NT2/D1 (cell line): ENCODE results near the gene FIGNL2.
A peak's percentile ranks its signal among the peaks of the same experiment; 100 is the strongest.

ENCODE experiments used
- DNase-seq: peaks from one replicate; pipeline ENCODE4 v3.0.0-alpha.2; 2011; ENCODE audit warnings: low read depth, low spot score
- H3K27me3 ChIP-seq: 2 replicates; pipeline ENCODE4 v1.6.0; 2011; ENCODE audit warnings: mild to moderate bottlenecking; ENCODE audit not compliant: insufficient read length, insufficient read depth
- H3K36me3 ChIP-seq: 2 replicates; pipeline ENCODE4 v1.6.1; 2011; ENCODE audit warnings: mild to moderate bottlenecking, low read length, mixed read lengths; ENCODE audit not compliant: insufficient read depth, insufficient read length
- H3K4me1 ChIP-seq: 2 replicates; pipeline ENCODE4 v1.5.1; 2011; ENCODE audit not compliant: insufficient read depth, insufficient read length
- H3K4me3 ChIP-seq: 2 replicates; pipeline ENCODE4 v1.5.1; 2011; ENCODE audit warnings: low read depth; ENCODE audit not compliant: insufficient read length
- H3K9ac ChIP-seq: 2 replicates; pipeline ENCODE4 v1.6.0; 2011; ENCODE audit warnings: low read depth; ENCODE audit not compliant: insufficient read length
- H3K9me3 ChIP-seq: 2 replicates; pipeline ENCODE4 v1.5.1; 2011; ENCODE audit warnings: mild to moderate bottlenecking, low read length; ENCODE audit not compliant: insufficient read depth
- SUZ12 ChIP-seq: IDR thresholded peaks from 2 replicates; pipeline ENCODE4 v1.6.1; 2011; ENCODE audit not compliant: insufficient read length, insufficient read depth; ENCODE audit errors: extremely low read depth
- YY1 ChIP-seq: IDR thresholded peaks from 2 replicates; pipeline ENCODE4 v1.6.1; 2011; ENCODE audit not compliant: insufficient read length, insufficient read depth
- ZNF274 ChIP-seq: IDR thresholded peaks from 2 replicates; pipeline ENCODE4 v1.6.1; 2011; ENCODE audit warnings: mild to moderate bottlenecking, low read depth, low read length

FIGNL2 gene

DNA sequence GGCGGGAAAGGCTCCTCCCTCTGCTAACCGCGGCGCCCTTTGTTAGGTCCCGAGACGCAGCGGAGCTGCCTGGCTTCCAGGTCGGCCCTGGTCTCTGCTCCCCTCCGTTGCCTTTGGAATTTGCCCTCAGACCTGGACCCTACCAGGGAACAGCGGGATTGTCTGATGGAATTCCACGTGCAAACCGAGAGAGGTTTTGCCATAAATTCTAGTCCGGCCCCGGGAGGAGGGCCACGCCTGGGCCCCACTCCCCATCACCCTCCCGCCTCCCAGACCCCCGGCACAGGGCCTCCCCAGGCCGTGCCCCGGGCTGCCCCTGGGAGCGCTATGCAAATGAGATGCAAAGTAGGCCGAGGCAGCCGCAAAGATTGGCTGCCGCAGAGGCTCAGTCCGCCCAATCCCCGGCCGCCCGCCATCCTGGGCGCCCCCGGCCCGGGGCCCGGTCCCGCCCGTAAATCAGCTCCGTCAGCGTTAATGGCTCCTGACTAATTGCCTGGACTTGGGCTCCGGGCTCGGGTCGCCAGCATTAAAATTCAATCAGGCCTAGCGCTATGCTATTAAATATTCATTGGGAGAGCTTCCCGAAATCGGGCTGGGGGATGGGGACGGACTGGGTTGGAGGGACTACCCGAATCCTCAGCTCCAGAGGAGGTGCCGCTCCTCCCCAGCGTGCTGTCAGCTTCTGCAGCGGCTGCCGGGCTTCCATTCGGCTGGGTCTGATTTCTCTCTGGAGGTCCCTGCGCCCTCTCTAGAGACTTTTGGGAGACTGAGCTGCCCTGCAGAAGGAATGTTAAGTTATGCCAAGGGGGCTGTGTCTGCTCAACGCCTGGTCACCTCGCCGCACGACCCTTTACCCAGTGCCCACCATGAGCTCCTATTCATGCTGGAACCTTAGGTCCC is 15.7 kb upstream of the FIGNL2 start:
- H3K9ac ChIP-seq = peak overlapping the region; percentile 90
- no peaks in the 10 kb centered on the region for H3K9me3 ChIP-seq
- H3K4me1 ChIP-seq = peaks cover 28% of the 10 kb centered on the region
- H3K36me3 ChIP-seq = no peaks in the 10 kb centered on the region
- TF ChIP-seq SUZ12 = no peak
- TF ChIP-seq YY1 = no peak
- no peak for TF ChIP-seq ZNF274
- H3K4me3 ChIP-seq = peak overlapping the region; percentile 54
- DNase-seq = peak; percentile 80
- H3K27me3 ChIP-seq = peaks cover 13% of the 10 kb centered on the region

DNA sequence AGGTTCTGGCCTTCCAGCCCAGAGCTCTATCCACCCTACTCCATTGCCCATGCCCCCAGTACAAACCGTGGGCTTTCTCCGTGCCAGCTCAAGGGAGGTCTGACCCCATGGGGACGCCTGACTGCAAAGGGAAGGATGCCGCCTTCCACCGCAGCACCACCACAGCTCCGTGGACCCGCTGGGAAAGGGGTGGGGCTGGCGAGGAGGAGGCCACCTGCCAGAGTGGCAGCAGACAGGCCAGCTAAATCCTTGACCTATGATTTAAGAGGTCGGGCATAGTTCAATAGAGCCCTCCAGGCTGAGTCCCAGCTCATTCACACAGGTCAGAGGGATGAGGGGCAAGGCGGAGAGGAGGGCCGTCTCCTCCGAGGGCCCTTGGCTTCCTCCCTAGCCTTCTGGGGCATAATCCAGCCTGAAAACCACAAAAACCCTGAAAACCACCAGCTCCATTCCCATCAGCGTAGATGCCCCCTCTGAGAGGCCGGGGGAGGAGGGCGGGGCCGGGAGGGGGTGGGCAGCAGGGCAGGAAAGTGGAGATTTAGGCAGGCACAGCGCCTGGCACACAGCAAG is 14.9 kb upstream of the FIGNL2 start:
- Histone ChIP-seq H3K9ac (peak overlapping the region; percentile 90), H3K4me3 (peak overlapping the region; percentile 44), H3K9me3 (no peaks in the 10 kb centered on the region), H3K27me3 (peaks cover 7% of the 10 kb centered on the region), H3K36me3 (no peaks in the 10 kb centered on the region), H3K4me1 (peaks cover 27% of the 10 kb centered on the region)
- TF ChIP-seq ZNF274 (no peak), YY1 (no peak), SUZ12 (no peak)
- DNase-seq = no peak

- no peak for TF ChIP-seq SUZ12
- TF ChIP-seq YY1 = no peak
- no peak for TF ChIP-seq ZNF274
- H3K4me3 ChIP-seq = peak overlapping the region; percentile 34
These were observed 14.4 kb upstream of the FIGNL2 start for GRCh38 chr12:51862947-51863346.

DNA sequence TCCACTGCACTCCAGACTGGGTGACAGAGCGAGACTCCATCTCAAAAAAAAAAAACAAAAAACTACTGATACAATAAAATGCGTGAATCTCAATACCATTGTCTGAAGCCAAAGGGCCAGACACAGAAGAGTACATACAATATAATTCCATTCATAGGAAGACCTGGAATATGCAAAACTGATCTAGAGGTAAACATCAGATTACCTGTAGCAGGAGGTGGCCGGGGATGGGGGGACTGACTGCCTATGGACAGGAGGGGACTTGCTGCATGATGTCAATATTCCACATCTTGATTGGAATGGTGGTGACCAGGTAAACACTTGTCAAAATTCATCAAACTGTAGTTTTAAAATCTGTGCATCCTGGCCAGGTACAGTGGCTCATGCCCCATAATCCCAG is 12.5 kb upstream of the FIGNL2 start:
- TF ChIP-seq SUZ12 (no peak), ZNF274 (no peak), YY1 (no peak)
- Histone ChIP-seq H3K4me1 (peaks cover 16% of the 10 kb centered on the region), H3K9me3 (no peaks in the 10 kb centered on the region), H3K27me3 (no peaks in the 10 kb centered on the region), H3K36me3 (no peaks in the 10 kb centered on the region), H3K4me3 (no peak overlapping the region), H3K9ac (no peak overlapping the region)
- no peak for DNase-seq

More at GRCh38 chr12:51862947-51863346, 14.4 kb upstream of the FIGNL2 start:
- H3K9ac ChIP-seq = peak overlapping the region; percentile 90
- peaks cover 22% of the 10 kb centered on the region for H3K4me1 ChIP-seq
- H3K27me3 ChIP-seq = peaks cover 2% of the 10 kb centered on the region
- H3K36me3 ChIP-seq = no peaks in the 10 kb centered on the region
- no peaks in the 10 kb centered on the region for H3K9me3 ChIP-seq
- no peak for DNase-seq

GRCh38 chr12:51855586-51856428 is 7.3 kb upstream of the FIGNL2 start:
- Histone ChIP-seq H3K9me3 (no peaks in the 10 kb centered on the region), H3K4me3 (peak overlapping the region; percentile 34), H3K9ac (peak overlapping the region; percentile 80), H3K4me1 (peaks cover 8% of the 10 kb centered on the region), H3K36me3 (peaks cover 2% of the 10 kb centered on the region), H3K27me3 (no peaks in the 10 kb centered on the region)
- peak; percentile 92 for DNase-seq
- TF ChIP-seq ZNF274 = no peak
- TF ChIP-seq YY1 = peak; percentile 67

DNA sequence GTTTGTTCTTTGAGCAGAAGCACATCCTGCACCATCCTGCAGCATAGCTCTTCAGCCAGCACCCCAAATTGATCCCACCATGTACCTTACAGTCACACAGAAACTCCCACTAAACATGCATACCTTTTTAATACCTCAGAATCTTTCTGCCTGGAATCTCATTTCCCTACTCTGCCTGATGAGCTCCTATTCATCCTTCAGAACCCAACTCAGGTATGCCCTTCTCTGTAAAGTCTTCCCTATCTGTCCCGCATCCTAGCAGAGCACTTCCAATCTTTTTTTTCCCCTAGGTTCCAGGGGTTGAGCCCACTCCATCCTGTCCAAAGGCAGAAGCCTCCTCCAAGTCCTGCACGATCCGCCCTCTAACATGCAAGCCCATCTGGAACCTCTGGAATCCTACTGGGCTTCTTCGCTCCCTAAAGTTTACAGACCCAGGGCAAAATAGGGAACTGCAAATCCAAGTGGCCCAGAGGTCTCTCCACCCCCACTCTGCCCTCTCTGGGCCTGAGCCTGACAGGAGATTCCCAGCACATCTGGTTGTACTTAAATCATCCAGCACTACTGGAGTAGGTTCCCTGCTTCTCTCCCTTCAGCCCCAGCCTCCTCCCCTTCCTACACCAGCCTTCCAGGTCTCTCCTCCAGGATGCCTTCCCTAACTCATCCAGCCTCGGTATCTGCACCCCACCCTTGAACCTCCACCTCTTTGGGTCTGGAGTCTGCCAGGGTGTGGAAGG is 4.1 kb upstream of the FIGNL2 start:
- H3K36me3 ChIP-seq = peaks cover 6% of the 10 kb centered on the region
- H3K4me3 ChIP-seq = no peak overlapping the region
- H3K9ac ChIP-seq = no peak overlapping the region
- TF ChIP-seq ZNF274 (no peak), SUZ12 (no peak), YY1 (no peak)
- no peak for DNase-seq
- no peaks in the 10 kb centered on the region for H3K27me3 ChIP-seq
- H3K4me1 ChIP-seq = peaks cover 21% of the 10 kb centered on the region
- no peaks in the 10 kb centered on the region for H3K9me3 ChIP-seq
